22Rv1 (cell line): ENCODE measurements around the gene GBA2.

Experiments used
- ZFX ChIP-seq: fragments of 450-650 bp; IDR thresholded peaks from 2 replicates; pipeline ENCODE4 v1.6.1; 2017; ENCODE audit warnings: antibody characterized with exemption, borderline replicate concordance
- TF ChIP-seq, protein P1 (sequence below): fragments of 450-650 bp; IDR thresholded peaks from 2 replicates; pipeline ENCODE4 v1.5.1; 2017; ENCODE audit warnings: mild to moderate bottlenecking

DNA sequence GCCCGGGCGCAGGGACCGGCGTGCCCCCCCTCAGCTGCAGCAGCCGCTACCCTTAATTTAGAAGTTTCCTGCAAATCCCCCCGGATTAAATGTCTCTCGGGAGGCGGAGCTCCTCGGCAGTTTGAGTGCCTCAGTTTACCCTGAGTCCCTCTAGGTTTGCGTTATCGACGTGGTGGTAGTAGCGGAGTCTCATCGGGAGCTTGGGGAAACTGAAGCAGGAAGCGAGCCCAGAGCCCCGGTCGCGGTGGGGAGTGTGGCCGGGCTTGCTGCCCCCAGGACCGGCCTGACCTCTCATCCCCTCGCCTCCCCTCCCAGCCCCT, 58.8 kb downstream of the GBA2 start:
- TF ChIP-seq, protein P1, sequence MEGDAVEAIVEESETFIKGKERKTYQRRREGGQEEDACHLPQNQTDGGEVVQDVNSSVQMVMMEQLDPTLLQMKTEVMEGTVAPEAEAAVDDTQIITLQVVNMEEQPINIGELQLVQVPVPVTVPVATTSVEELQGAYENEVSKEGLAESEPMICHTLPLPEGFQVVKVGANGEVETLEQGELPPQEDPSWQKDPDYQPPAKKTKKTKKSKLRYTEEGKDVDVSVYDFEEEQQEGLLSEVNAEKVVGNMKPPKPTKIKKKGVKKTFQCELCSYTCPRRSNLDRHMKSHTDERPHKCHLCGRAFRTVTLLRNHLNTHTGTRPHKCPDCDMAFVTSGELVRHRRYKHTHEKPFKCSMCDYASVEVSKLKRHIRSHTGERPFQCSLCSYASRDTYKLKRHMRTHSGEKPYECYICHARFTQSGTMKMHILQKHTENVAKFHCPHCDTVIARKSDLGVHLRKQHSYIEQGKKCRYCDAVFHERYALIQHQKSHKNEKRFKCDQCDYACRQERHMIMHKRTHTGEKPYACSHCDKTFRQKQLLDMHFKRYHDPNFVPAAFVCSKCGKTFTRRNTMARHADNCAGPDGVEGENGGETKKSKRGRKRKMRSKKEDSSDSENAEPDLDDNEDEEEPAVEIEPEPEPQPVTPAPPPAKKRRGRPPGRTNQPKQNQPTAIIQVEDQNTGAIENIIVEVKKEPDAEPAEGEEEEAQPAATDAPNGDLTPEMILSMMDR: no peak
- no peak for TF ChIP-seq ZFX
